K562 treated with DMSO at 1 percent for 12 hours (cell line): Measurements from ENCODE around the gene KLHL11. TPM values are rescaled to one million over a fixed set of nuclear protein-coding genes. Genes with fewer than 3 reads are reported as not detected.

ENCODE experiments used
- total RNA-seq: library from RNA; unstranded; fragments of 300-600 nt; gene quantifications from 2 replicates; pipeline ENCODE4 v1.2.3, GENCODE V29; 2022; ENCODE audit not compliant: insufficient read depth

The KLHL11 gene
- 2.3 and 6.1 TPM in 2 replicates for total RNA-seq

DNA sequence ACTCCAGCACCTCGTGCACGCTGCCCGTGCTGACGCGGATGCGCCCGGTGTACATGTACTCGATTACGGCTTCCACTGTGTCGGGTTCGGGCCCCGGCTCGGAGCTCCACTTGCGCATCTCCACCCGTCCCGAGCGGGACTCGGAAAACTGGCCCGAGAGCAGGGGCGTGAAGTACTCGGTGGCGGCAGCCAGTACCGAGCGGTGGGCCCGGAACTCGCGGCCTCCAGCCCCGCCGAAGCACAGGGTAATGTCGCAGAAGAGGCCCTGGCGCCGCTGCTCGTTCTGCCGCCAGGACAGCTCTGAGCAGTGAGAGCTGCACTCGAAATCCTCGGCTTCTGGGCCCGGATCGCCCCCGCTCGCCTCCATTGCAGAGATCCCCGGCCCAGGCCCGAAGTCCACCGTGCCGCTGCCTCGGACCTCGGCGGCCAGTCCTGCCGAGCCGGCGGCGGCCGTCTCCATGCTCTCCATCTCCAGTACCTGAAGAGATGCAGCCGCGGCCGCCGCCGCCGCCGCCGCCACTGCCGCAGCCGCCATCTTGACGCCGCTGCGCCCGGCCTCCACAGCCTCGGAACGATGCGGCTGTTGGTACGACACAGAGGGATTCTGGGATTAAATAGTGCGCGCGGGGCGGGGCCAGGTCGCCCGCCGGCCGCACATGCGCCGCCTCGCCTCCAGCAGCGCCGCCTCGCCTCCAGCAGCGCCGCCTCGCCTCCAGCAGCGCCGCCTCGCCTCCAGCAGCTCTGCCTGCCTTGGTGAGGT, at the start of gene KLHL11:
KLHL11 (minus strand) TSS at position 588 of the 760 bp plus-strand sequence; CDS start at position 535, 53 bp downstream.

DNA sequence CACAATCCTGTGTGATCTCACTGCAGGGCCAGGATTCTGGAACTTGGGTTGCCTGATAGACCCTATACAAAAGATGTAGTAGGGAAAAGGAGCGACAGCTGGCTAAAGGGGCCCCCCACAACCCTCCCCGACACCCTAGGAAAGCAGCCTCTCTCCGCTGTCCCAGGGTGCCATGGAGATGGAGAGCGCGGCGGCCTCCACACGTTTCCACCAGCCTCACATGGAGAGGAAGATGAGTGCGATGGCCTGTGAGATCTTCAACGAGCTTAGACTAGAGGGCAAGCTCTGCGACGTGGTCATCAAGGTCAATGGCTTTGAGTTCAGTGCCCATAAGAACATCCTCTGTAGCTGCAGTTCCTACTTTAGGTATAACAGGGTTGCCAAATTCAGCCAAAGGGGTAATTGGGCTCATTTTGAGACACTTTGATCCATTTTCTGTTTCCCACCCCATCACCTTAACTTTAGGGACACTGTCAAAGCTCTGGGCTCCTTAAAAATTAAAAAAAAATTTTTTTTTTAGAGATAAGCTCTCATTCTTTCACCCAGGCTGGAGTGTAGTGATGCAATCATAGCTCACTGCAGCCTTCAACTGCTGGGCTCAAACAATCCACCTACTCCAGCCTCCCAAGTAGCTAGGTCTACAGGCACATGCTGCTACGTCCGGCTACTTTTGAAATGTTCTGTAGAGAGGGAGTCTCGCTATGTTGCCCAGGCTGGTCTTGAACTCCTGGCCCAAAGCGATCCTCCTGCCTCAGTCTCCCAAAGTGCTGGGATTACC, 27.3 kb downstream of the KLHL11 start, which contains the start of gene KLHL10:
KLHL10 (plus strand) TSS at position 65 of the 778 bp plus-strand sequence; CDS start at position 173, 108 bp downstream.

GRCh38 chr17:41835800-41836549, 29.2 kb downstream of the KLHL11 start, which contains the start of gene NT5C3B:
Gene NT5C3B, minus strand, starts transcription at chr17:41836232. Its CDS starts 39 bp downstream, at chr17:41836193.

DNA sequence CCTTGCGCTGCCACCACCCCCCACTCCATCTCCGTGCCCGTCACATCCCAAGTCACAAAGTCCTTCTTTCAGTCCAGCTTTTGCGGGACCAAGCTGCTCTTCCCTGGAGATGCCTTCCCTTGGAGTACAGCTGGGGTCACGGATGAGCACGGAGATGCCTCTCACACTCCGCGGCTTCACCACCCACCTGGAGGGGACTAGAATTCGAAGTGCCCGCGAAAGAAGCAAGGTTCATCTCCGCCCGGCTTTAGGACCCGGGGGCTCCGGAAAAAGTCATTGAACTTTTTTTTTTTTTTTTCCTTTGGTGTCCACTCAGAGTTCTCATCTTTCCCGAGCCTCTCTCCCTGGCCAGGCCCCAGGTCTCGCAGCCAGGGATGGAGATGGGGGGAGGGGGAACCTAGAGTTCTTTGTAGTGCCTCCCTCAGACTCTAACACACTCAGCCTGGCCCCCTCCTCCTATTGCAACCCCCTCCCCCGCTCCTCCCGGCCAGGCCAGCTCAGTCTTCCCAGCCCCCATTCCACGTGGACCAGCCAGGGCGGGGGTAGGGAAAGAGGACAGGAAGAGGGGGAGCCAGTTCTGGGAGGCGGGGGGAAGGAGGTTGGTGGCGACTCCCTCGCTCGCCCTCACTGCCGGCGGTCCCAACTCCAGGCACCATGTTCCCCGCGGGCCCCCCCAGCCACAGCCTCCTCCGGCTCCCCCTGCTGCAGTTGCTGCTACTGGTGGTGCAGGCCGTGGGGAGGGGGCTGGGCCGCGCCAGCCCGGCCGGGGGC, 52.7 kb downstream of the KLHL11 start, which contains the start of gene FKBP10:
FKBP10 (plus strand) TSS at position 624 of the 771 bp plus-strand sequence; CDS start at position 655, 31 bp downstream.

DNA sequence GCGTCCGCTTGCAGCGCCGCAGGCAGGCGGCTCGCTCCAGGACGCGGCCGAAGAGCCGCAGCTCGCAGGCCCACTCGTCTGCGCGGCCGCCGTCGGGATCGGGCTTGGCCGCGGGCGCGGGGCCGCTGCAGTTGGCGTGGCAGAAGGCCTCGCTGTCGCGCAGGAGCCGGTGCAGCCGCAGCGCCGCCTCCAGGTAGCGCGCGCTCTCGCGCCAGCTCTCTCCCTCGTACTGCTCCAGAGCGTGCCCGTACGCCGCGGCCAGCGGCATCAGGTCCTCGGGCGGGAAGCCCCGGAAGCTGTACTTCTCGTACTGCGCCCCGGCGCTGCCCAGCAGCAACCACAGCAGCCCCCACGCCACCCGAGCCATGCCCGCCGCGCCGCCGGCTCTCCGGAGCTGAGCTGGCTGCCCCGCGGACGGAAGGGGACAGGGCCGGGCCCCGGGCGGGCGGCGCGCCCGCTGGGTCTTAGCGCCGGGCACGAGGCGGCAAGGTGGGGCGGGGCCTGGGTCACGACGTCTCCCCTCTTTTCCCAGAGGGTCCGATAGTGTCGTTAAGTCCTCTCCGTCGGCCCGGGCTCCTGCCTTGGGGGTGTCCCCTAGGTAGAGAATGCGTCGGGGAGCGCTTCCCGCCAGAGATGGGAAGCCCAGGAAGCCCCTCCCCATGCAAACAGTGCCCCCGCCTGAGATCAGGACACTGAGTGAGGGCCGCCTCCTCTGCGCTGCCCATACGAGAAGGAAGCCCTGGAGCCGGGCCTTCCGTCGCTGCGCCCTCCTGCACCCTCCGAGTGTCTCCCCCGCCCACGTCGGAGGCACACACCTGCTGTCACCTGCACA, 53.5 kb downstream of the KLHL11 start, which contains the start of gene P3H4:
P3H4 (minus strand) TSS at position 401 of the 832 bp plus-strand sequence; CDS start at position 367, 34 bp downstream.

Other genes with a start within 250 kb of the KLHL11 start
- gene KRT17, start 240.8 kb downstream of the KLHL11 start, total RNA-seq = not detected in 2 replicates
- gene EIF1, start 176.5 kb downstream of the KLHL11 start, total RNA-seq = 1,324 and 1,369 TPM in 2 replicates
- not detected in 2 replicates for gene GAST, start 153.1 kb downstream of the KLHL11 start, total RNA-seq
- gene HAP1, start 130.8 kb downstream of the KLHL11 start, total RNA-seq = not detected in 2 replicates
- gene JUP, start 78.7 kb downstream of the KLHL11 start, total RNA-seq = 157 and 245 TPM in 2 replicates
- gene P3H4, start 53.5 kb downstream of the KLHL11 start, total RNA-seq = 2.8 and 4.4 TPM in 2 replicates
- 0.90 and 3.6 TPM in 2 replicates for gene FKBP10, start 52.4 kb downstream of the KLHL11 start, total RNA-seq
- gene NT5C3B, start 29.2 kb downstream of the KLHL11 start, total RNA-seq = 83.3 and 95.7 TPM in 2 replicates
- not detected in 2 replicates for gene KLHL10, start 27.6 kb downstream of the KLHL11 start, total RNA-seq
- gene ACLY, start 53.5 kb upstream of the KLHL11 start, total RNA-seq = 42.0 and 106 TPM in 2 replicates
- gene ODAD4, start 65.2 kb upstream of the KLHL11 start, total RNA-seq = 0.36 and 1.4 TPM in 2 replicates
- gene CNP, start 101.4 kb upstream of the KLHL11 start, total RNA-seq = 34.5 and 50.2 TPM in 2 replicates
- 88.5 and 114 TPM in 2 replicates for gene DNAJC7, start 152.0 kb upstream of the KLHL11 start, total RNA-seq
- 60.7 and 119 TPM in 2 replicates for gene NKIRAS2, start 154.7 kb upstream of the KLHL11 start, total RNA-seq
- 2.0 and 2.4 TPM in 2 replicates for gene C17orf113, start 185.2 kb upstream of the KLHL11 start, total RNA-seq
- gene ZNF385C, start 233.1 kb upstream of the KLHL11 start, total RNA-seq = 0.73 and 1.8 TPM in 2 replicates
- 2.9 and 4.3 TPM in 2 replicates for gene DHX58, start 247.3 kb upstream of the KLHL11 start, total RNA-seq